Measurements from ENCODE around the gene USP48. TPM values are rescaled to one million over a fixed set of nuclear protein-coding genes. Genes with fewer than 3 reads are reported as not detected.

The USP48 gene
- total and polyA plus RNA-seq, 2 of the 8 experiments (the other 6 are each of a cell fraction or from before 2014, with no cell fraction given): 12.8 to 83.5 TPM

- H3K4me3 ChIP-seq (ENCODE audit: extremely low read depth in 1 of 4, insufficient read depth in 2 of 4, low read depth in 3 of 4, low read length in 4 of 4): no peak overlapping the region
- H3K4ac ChIP-seq (replicated peaks; ENCODE audit: insufficient read length, low read depth, low read length): no peak overlapping the region
- no peak for FAIRE-seq
- no peak overlapping the region for H3K56ac ChIP-seq (replicated peaks; ENCODE audit: insufficient read length, low read depth, low read length)
- no peak overlapping the region for H3K4me2 ChIP-seq (ENCODE audit: insufficient read depth in 1 of 2, low read depth in 2 of 2, low read length in 2 of 2)
- H2BK120ac ChIP-seq (replicated peaks; ENCODE audit: low read depth, low read length): no peak overlapping the region
- H3K23me2 ChIP-seq (ENCODE audit: low read depth, low read length): no peaks in the 10 kb centered on the region
- no peak overlapping the region for H3K23ac ChIP-seq (ENCODE audit: insufficient read length)
- no peak overlapping the region for H2BK12ac ChIP-seq (ENCODE audit: low read depth, low read length)
- H4K5ac ChIP-seq (ENCODE audit: insufficient read length, low read depth, low read length): no peak overlapping the region
- ChIA-PET CTCF (ENCODE audit: partially characterized antibody) (interaction anchor here (1.1 to 2.6 kb wide), 9 partner anchors 11 to 126 kb away, joined by 3 to 13 read pairs (median 5); no protein-coding TSS in a partner anchor), POLR2A (ENCODE audit: partially characterized antibody) (interaction anchor here (1.7 kb wide), 1 partner anchor 80 kb away, joined by 6 read pairs; the partner anchor contains the start of gene USP48)
- H2AK5ac ChIP-seq (ENCODE audit: low read depth, low read length): no peak overlapping the region
- H3K9me3 ChIP-seq (ENCODE audit: insufficient read depth in 2 of 2, low read depth in 1 of 2, low read length in 1 of 2): no peaks in the 10 kb centered on the region
- no peak overlapping the region for H2BK5ac ChIP-seq (ENCODE audit: low read depth, low read length)
- peaks cover 4 to 46% (median 30%) of the 10 kb centered on the region in 4 experiments; a peak in 7 of 8 replicates for H3K36me3 ChIP-seq (ENCODE audit: control insufficient read depth in 2 of 4, insufficient read depth in 4 of 4, low read length in 3 of 4)
- H3K18ac ChIP-seq (ENCODE audit: extremely low read depth, low read length): no peak overlapping the region
- H4K8ac ChIP-seq (ENCODE audit: extremely low read depth, insufficient read depth, low read length): no peak overlapping the region
- H3K79me2 ChIP-seq (ENCODE audit: control insufficient read depth in 1 of 2, insufficient read depth in 2 of 2, low read length in 2 of 2): no peaks in the 10 kb centered on the region
- H3K4me1 ChIP-seq (replicated peaks in 1 of 4; ENCODE audit: control insufficient read depth in 3 of 4, insufficient read depth in 4 of 4, low read length in 3 of 4): peaks cover 2 to 9% (median 5%) of the 10 kb centered on the region in 4 experiments; a peak in 4 of 7 replicates
- H2BK20ac ChIP-seq (ENCODE audit: low read length): no peak overlapping the region
- H3K9ac ChIP-seq (replicated peaks in 1 of 4; ENCODE audit: extremely low read depth in 1 of 4, low read depth in 3 of 4, low read length in 3 of 4): no peak overlapping the region
- H4K91ac ChIP-seq (replicated peaks; ENCODE audit: insufficient read length, low read length): no peak overlapping the region
- DNase-seq (ENCODE audit: low read depth in 1 of 2, low spot score in 2 of 2): no peak
- H2BK15ac ChIP-seq (ENCODE audit: low read length): no peak overlapping the region
- 89% methylated on average over 4 of the region's 4 CpGs; no CpG with 5 or more reads in 1 of the 2 experiments for WGBS, 2 experiments (ENCODE audit: extremely low coverage in 1 of 2, insufficient coverage in 1 of 2, insufficient read length in 1 of 2, insufficient replicate concordance in 2 of 2, low coverage in 1 of 2, low lambda C conversion rate in 2 of 2, missing lambda C conversion rate in 1 of 2)
- H3K27ac ChIP-seq (ENCODE audit: low read depth, low read length): no peak overlapping the region
- peaks cover 0 to 3% of the 10 kb centered on the region in 2 experiments for H4K20me1 ChIP-seq (replicated peaks in 1 of 2; ENCODE audit: control insufficient read depth in 1 of 2, insufficient read depth in 2 of 2, low read length in 2 of 2)
- TF ChIP-seq PHF8 (conservative IDR thresholded peaks at IDR 0.05; ENCODE audit: low read depth, low read length): no peak
- TF ChIP-seq ATF3 (IDR thresholded peaks at IDR 0.05; ENCODE audit: insufficient read depth, low read depth, low read length): no peak
- TF ChIP-seq EP300 (IDR thresholded peaks at IDR 0.05; ENCODE audit: borderline replicate concordance in 1 of 2, low read depth in 2 of 2, low read length in 2 of 2): no peak
- no peak for TF ChIP-seq SIX5 (IDR thresholded peaks at IDR 0.05; ENCODE audit: low read depth, low read length)
- no peak for TF ChIP-seq NRF1 (IDR thresholded peaks at IDR 0.05; ENCODE audit: low read depth, low read length)
- no peak for TF ChIP-seq SRF (IDR thresholded peaks at IDR 0.05; ENCODE audit: low read depth, low read length)
- TF ChIP-seq ZNF274 (IDR thresholded peaks at IDR 0.05; ENCODE audit: borderline replicate concordance, extremely low read depth, low read length): no peak
- no peak for TF ChIP-seq POU5F1 (IDR thresholded peaks at IDR 0.05; ENCODE audit: low read depth, low read length)
- no peak for TF ChIP-seq SIRT6 (IDR thresholded peaks at IDR 0.05; ENCODE audit: low read length)
- H2AFZ ChIP-seq (ENCODE audit: low read length): no peak overlapping the region
- H3K14ac ChIP-seq (ENCODE audit: insufficient read length): no peak overlapping the region
- no peaks in the 10 kb centered on the region; the same call in 1 of the 2 replicates for H3K79me1 ChIP-seq (ENCODE audit: low read depth, low read length)
- no peaks in the 10 kb centered on the region for H3K27me3 ChIP-seq (replicated peaks in 1 of 4; ENCODE audit: control insufficient read depth in 3 of 4, extremely low read depth in 1 of 4, insufficient read depth in 3 of 4, low read length in 3 of 4)
These were observed 80.2 kb downstream of the USP48 start for GRCh38 chr1:21702780-21703179.
